ENCODE data around the gene KLF11.

The KLF11 gene

GRCh38 chr2:9996321-9996720 is 47.0 kb upstream of the KLF11 start:
- H3K4me1 ChIP-seq (ENCODE audit: insufficient read depth, low read length, poor library complexity, severe bottlenecking): no peaks in the 10 kb centered on the region
- no peaks in the 10 kb centered on the region for H3K27me3 ChIP-seq (ENCODE audit: insufficient read depth, low read length, poor library complexity, severe bottlenecking)
- H4K20me1 ChIP-seq (ENCODE audit: insufficient read depth, low read length, poor library complexity, severe bottlenecking): no peaks in the 10 kb centered on the region
- no peak for TF ChIP-seq CTCF (conservative IDR thresholded peaks at IDR 0.05; ENCODE audit: low read length)
- no peak for TF ChIP-seq EZH2phosphoT487 (IDR thresholded peaks at IDR 0.05; ENCODE audit: borderline replicate concordance)
- H3F3A ChIP-seq (ENCODE audit: low read depth): no peaks in the 10 kb centered on the region
- no peak overlapping the region for H2AFZ ChIP-seq (ENCODE audit: low read length)
- H3K9me2 ChIP-seq (replicated peaks; ENCODE audit: low read depth, low read length): no peaks in the 10 kb centered on the region
- no peaks in the 10 kb centered on the region for H3K9me3 ChIP-seq (ENCODE audit: insufficient read depth, low read depth, low read length)
- H3K4me3 ChIP-seq (ENCODE audit: low read length, poor library complexity, severe bottlenecking): no peak overlapping the region
- H3K4me2 ChIP-seq (ENCODE audit: low read depth, low read length, poor library complexity, severe bottlenecking): no peak overlapping the region
- no peak overlapping the region for H3K9ac ChIP-seq (ENCODE audit: low read depth, low read length, poor library complexity, severe bottlenecking)
- peaks cover 39% of the 10 kb centered on the region; the same call in 1 of the 2 replicates for H3K36me3 ChIP-seq (ENCODE audit: insufficient read depth, low read length)
- no peaks in the 10 kb centered on the region for H3K79me2 ChIP-seq (ENCODE audit: insufficient read depth, low read length)

- H3K4me2 ChIP-seq (ENCODE audit: low read depth, low read length, poor library complexity, severe bottlenecking): no peak overlapping the region
- no peaks in the 10 kb centered on the region for H3K27me3 ChIP-seq (ENCODE audit: insufficient read depth, low read length, poor library complexity, severe bottlenecking)
- no peaks in the 10 kb centered on the region for H3F3A ChIP-seq (ENCODE audit: low read depth)
- H3K9me3 ChIP-seq (ENCODE audit: insufficient read depth, low read depth, low read length): no peaks in the 10 kb centered on the region
- no peaks in the 10 kb centered on the region for H3K9me2 ChIP-seq (replicated peaks; ENCODE audit: low read depth, low read length)
- no peaks in the 10 kb centered on the region for H3K4me1 ChIP-seq (ENCODE audit: insufficient read depth, low read length, poor library complexity, severe bottlenecking)
- TF ChIP-seq CTCF (conservative IDR thresholded peaks at IDR 0.05; ENCODE audit: low read length) (no peak), EZH2phosphoT487 (IDR thresholded peaks at IDR 0.05; ENCODE audit: borderline replicate concordance) (no peak)
- H2AFZ ChIP-seq (ENCODE audit: low read length): no peak overlapping the region
- no peaks in the 10 kb centered on the region for H4K20me1 ChIP-seq (ENCODE audit: insufficient read depth, low read length, poor library complexity, severe bottlenecking)
- H3K4me3 ChIP-seq (ENCODE audit: low read length, poor library complexity, severe bottlenecking): no peak overlapping the region
- no peaks in the 10 kb centered on the region for H3K79me2 ChIP-seq (ENCODE audit: insufficient read depth, low read length)
- H3K9ac ChIP-seq (ENCODE audit: low read depth, low read length, poor library complexity, severe bottlenecking): no peak overlapping the region
- peaks cover 26% of the 10 kb centered on the region; the same call in 1 of the 2 replicates for H3K36me3 ChIP-seq (ENCODE audit: insufficient read depth, low read length)
Measured at GRCh38 chr2:9997936-9998335, 45.4 kb upstream of the KLF11 start.

GRCh38 chr2:9998916-9999654 is 44.3 kb upstream of the KLF11 start:
- H3K36me3 ChIP-seq (ENCODE audit: insufficient read depth, low read length): peaks cover 26% of the 10 kb centered on the region; the same call in 1 of the 2 replicates
- H2AFZ ChIP-seq (ENCODE audit: low read length): no peak overlapping the region
- TF ChIP-seq CTCF (conservative IDR thresholded peaks at IDR 0.05; ENCODE audit: low read length) (no peak), EZH2phosphoT487 (IDR thresholded peaks at IDR 0.05; ENCODE audit: borderline replicate concordance) (no peak)
- H3K9me3 ChIP-seq (ENCODE audit: insufficient read depth, low read depth, low read length): no peaks in the 10 kb centered on the region
- no peaks in the 10 kb centered on the region for H3K9me2 ChIP-seq (replicated peaks; ENCODE audit: low read depth, low read length)
- no peaks in the 10 kb centered on the region for H3K27me3 ChIP-seq (ENCODE audit: insufficient read depth, low read length, poor library complexity, severe bottlenecking)
- no peak overlapping the region for H3K9ac ChIP-seq (ENCODE audit: low read depth, low read length, poor library complexity, severe bottlenecking)
- H3K4me1 ChIP-seq (ENCODE audit: insufficient read depth, low read length, poor library complexity, severe bottlenecking): no peaks in the 10 kb centered on the region
- no peaks in the 10 kb centered on the region for H3K79me2 ChIP-seq (ENCODE audit: insufficient read depth, low read length)
- H3K4me2 ChIP-seq (ENCODE audit: low read depth, low read length, poor library complexity, severe bottlenecking): no peak overlapping the region
- no peak overlapping the region for H3K4me3 ChIP-seq (ENCODE audit: low read length, poor library complexity, severe bottlenecking)
- H3F3A ChIP-seq (ENCODE audit: low read depth): no peaks in the 10 kb centered on the region
- no peaks in the 10 kb centered on the region for H4K20me1 ChIP-seq (ENCODE audit: insufficient read depth, low read length, poor library complexity, severe bottlenecking)

All from Loucy (cell line).